Stromal cell of bone marrow (primary cell): ENCODE results near the gene CCDC9B.

Experiments
- DNase-seq: peaks from one replicate; pipeline ENCODE4 v3.0.0-alpha.2; 2012; ENCODE audit warnings: low read depth

Gene CCDC9B

DNA sequence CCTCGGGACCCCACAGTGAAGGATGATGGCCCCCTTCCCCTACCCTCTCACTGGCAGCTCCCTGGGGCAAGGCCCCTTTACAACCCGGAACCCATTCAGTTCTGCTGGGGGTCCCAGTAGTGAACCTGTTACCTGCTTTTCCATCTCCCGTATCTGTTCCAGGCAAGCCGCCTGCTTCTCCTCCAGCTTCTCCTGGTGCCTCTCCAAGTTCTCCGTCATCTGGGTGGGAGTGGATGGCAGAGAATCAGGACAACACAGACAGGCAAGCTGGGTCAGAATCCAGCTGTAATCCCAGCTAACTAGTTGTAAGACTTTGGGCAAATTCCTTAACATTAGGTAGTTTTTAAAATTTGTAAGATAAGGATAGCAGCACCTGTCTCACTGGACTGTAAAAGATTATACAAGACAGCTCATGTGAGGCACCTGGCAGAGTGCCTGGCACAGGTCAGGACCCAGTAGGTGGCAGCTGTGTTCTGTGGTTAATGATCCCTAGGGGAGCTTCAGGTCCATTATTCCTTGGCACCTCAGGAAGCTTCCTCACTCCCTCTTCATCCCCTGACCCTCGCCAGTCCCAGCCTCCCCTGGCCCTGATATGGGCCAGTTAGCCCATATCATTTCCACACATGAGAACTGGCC, 51.5 kb downstream of the CCDC9B start:
- no peak for DNase-seq

DNA sequence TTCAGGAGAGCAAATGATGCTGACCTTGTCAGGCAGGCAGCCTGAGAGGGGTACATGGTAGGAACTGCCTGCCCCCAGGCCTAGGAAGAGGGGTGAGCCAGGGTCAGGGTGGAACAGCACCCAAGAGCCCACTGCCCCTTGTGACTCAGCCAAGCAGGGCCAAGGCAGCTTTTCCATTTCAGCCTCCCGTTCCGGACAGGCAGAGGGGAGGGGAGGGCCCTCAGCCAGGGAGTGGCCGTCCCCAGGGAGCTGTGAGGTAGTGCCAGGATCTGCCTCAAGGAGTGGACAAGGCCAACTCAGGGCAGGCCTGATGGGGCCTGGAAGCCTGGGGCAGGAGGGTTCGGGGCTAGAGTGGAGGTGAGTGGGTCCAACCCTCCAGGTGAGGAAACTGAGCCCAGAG, 52.8 kb downstream of the CCDC9B start:
- DNase-seq = no peak

DNA sequence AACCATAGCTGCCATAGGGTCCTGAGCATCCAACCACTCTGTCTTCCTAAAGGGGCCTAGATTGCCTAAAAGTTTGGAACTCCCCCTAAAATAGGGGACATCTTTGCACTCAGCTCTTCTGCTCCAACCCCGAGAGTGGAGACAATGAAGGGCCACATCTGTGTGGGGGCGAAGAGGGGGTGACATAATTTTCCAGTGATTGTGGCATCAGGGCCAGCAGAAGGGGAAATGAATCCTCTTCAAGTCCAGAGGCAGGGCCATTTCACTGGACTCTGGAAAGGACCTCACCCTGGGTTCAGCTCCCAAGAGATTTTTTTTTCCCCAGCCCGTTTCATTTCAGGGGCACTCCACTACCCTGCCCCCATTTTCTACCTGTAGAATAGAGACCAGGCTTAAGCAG, 53.2 kb downstream of the CCDC9B start:
- DNase-seq = no peak

DNA sequence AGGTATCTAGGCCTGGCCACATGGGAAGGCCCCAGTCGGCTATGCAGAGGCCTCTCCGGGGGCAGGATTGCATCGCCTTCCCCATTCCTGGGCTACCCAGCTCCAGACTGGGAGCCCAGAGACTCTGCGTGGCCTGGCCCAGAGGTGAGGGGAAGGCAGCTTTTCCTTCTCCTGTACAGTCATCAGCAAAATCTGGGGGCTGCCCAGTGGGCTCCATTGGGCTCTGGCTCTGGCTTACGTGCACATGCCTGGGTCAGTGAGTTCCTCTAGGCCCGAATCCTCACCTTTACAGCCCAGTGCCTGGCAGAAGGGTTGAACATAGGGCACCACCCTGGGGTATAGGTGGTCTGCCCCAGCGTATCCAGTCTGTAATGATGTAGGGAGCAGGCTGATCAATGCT, 53.9 kb downstream of the CCDC9B start:
- no peak for DNase-seq

DNA sequence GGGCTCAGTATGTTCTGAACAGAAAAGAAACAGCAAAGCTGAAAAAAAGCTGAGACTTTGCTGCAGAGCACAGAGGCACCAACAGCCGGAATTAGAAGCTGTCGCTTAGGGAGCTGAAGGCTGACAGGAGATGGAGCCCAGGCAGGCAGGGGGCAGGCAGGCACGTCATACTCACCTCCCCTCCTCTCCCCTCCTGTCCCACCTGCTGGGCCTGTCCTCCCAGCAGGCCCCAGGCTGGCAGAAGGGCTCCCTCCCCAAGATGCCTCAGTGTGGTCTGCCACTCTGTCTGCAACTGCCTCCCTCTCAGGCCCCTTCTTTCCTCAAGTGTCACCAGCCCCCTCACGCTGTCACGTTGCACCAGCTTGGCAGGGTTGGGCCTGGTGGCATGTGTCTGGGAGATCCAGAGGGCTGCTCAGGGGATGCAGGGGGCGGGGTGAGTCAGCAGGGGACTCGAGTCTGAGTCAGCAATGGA, 54.6 kb downstream of the CCDC9B start:
- no peak for DNase-seq

DNA sequence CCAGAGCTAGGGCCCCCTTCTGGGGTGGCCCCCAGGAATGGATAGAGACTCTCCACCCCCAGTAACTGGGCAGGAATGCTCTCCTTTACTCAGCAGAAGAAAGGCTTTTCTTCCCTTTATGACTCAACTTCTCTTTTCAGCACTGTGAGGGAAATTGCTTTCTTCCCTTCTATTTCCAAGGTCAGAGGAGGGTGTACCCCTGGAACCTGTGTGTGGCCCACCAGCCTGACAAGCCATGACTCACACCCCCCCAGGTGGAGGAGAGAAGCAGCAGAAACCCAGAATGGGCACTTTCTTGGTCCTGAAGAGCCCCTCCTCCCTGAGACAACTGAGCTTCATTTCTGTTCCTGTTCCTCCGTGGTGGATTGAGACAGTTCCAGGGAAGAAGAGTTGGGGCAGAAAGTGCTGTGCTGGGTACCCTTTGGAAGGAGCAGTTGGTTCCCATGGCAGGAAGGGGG, 55.2 kb downstream of the CCDC9B start:
- no peak for DNase-seq

DNA sequence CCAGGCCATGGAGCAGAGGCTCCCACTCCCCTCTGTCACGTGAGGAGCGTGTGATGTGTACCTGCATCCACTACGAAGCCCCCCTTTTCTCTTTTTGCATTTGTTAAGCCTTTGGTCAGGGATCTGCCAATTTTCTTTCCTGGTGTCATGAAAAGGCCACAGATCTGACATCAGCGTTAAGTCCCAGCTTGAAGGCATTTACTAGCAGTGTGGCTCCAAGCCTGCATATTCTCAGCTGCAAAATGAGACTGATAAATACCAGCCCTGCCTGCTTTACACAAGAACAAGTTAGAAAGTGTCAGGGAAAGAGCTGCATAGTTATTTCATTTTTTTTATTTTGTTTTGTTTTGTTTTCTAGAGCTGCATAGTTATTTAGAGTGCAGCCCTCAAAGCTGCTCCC, 55.6 kb downstream of the CCDC9B start:
- DNase-seq = no peak

DNA sequence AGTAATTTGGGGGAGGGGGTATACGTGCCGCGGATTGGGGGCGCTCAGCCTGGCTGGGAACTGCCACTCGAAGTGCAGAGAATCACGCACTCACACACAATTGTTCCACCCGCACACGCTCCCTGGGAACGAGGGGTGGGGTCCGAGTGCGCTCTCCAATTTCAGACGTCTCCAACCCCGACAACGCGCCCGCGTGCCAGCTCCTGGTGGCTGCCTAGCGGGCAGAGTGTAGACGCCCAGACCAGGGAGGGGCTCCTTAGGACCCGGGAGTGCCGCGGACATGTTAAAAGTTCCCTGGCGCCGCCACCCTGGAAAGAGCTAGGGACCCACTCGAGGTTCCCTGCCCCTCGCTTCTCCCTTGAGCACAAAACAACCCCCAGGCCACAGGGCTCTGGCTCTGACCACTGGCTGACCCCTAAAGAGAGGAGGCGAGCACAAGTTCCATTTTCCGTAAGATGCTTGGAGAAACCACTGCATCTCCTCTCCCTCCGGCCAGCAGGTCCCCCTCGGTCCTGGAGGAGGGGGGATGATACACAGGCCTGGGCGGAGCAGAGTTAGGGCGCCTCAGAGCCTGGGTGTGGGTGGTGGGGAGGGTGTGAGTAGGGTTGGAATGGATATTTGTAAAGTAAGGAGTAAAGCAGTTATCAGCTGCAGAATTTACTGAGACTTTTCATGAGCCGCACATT, 57.0 kb downstream of the CCDC9B start:
- DNase-seq = no peak

DNA sequence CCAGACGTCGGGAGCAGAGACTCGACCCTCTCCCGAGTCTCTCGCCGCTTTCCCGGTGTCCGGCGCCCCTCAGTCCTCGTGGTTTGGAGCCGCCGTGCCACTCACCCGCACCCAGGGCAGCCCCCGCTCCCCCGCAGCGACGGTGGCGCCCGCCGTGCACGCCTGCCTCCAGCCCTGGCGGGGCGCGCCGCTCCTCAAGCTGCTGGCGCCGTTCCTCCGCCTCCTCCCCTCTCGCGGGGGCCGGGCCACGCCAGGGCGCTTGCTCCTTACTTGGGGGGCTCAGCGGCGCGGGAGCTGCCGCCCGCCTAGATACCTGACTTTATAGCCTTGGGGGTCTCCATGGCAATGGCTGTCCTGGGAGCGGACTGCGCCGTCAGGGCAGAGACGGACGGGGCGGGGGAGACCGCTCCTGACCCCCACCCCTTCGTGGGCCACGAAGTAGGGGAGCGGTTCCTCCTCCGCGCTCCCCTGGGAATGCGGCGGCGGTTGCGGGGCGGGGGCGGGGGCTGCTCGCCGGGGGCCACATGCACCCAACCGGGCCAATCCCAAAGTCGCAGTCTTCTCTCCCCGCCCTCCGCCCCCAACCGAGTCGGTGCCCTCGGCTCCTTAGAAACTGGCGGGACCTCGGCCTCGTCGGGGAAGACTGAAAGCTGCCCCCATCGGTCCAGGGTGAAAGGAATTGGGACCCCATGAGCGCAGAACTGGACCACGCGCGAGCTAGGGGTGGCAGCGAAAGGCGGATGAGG, 57.7 kb downstream of the CCDC9B start, which contains the start of gene ANKRD63:
ANKRD63 (minus strand) TSS at position 196 of the 746 bp plus-strand sequence. CDS start 478 bp downstream, outside the sequence.
- no peak for DNase-seq

DNA sequence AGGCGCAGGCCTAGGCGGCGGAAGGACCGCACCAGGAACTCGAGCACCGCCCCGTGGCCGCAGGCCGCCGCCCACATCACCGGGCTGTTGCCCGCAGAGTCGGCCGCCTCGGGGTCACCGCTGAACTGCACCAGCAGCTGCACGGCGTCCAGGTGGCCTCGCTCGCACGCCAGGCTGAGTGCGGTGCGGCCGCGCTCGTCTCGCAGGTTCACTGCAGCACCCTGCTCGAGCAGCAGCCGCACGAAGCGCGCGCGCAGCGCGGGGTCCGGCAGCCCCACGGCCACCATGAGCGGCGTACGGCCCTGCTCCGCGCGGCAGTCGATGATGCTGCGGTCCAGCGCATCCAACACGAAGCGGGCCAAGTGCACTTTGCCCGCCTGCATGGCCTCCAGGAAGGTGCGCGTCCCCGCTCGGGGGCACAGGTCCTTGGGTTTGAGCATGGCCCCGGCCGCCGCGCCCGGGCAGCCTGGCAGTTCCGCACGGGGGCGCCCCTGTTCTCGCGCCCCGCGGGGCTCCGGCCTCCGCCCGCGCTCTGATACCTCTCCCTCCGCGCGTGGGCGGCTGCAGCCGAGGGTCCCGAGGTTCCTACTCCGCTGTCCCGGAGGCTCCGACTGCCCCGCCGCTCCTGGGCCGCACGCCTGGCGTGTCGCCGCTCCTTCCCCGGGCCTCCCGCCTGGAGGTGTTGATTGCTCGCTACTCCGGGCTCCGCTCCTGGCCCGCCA, 58.4 kb downstream of the CCDC9B start:
- DNase-seq = no peak

DNA sequence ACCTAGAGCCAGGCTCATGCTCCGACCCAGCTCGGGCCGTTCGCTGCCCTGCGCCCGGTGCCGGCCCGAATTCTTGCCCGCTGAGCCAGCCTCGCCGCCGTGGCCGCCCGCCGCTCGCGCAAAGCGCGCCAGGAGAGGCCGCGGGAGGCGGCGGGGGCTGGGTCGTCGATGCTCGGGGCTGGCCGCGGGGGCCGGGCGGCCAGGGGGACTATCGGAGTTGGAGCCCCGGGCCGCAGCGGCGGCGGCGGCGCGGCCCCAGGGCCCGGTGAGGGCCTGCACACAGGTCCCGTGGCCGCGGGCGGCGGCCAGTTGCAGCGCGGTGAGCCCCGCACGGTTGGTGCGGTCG, 59.0 kb downstream of the CCDC9B start:
- no peak for DNase-seq
